Hematopoietic multipotent progenitor cell treated with erythropoietin and hydrocortisone succinate and interleukin-3 and kit ligand, for 17 days (in vitro differentiated cells): ENCODE data around the gene FPGS.
"Not testable (repeated sequence)": the region's sequence is repeated elsewhere in the genome, so short reads cannot be mapped to it uniquely, and the experiment has no call there.

ENCODE experiments used
- DNase-seq: peaks from one replicate; pipeline ENCODE4 v3.0.0-alpha.2; 2015; ENCODE audit warnings: low spot score

Gene FPGS

GRCh38 chr9:127771570-127772189 lies 31.0 kb upstream of the FPGS start:
- no peak for DNase-seq

- DNase-seq, result no peak
Observed at GRCh38 chr9:127772603-127773002, 30.1 kb upstream of the FPGS start.

- no peak for DNase-seq
Observed at GRCh38 chr9:127773272-127773671, 29.4 kb upstream of the FPGS start.

- no peak for DNase-seq
Observed at GRCh38 chr9:127773981-127774380, 28.7 kb upstream of the FPGS start.

GRCh38 chr9:127776195-127776923 lies 26.3 kb upstream of the FPGS start:
- DNase-seq, result no peak

GRCh38 chr9:127776924-127777289 lies 25.8 kb upstream of the FPGS start:
- no peak for DNase-seq

GRCh38 chr9:127777368-127777980 lies 25.2 kb upstream of the FPGS start:
- DNase-seq, result no peak

GRCh38 chr9:127778280-127779135 lies 24.2 kb upstream of the FPGS start, which contains the start of gene SH2D3C:
TSS of gene SH2D3C (minus strand) at chr9:127778666. CDS start at chr9:127778627, 39 bp downstream.
- no peak for DNase-seq

GRCh38 chr9:127779136-127779981 lies 23.3 kb upstream of the FPGS start:
- no peak for DNase-seq

GRCh38 chr9:127780126-127780885 lies 22.4 kb upstream of the FPGS start:
- DNase-seq, result no peak

- DNase-seq, result not testable (repeated sequence)
Observed at GRCh38 chr9:127780909-127781308, 21.8 kb upstream of the FPGS start.

GRCh38 chr9:127781806-127782205 lies 20.9 kb upstream of the FPGS start:
- no peak for DNase-seq

- no peak for DNase-seq
Observed at GRCh38 chr9:127783111-127784008, 19.3 kb upstream of the FPGS start.

GRCh38 chr9:127785023-127785932 lies 17.4 kb upstream of the FPGS start:
- DNase-seq, result peak; percentile 92

- peak; percentile 91 for DNase-seq
Observed at GRCh38 chr9:127785933-127786772, 16.5 kb upstream of the FPGS start, which contains the start of gene CDK9. TSS of gene CDK9 (plus strand) at chr9:127786034. CDS start at chr9:127786149, 115 bp downstream.

GRCh38 chr9:127786773-127787104 lies 15.9 kb upstream of the FPGS start:
- DNase-seq, result peak; percentile 38

GRCh38 chr9:127788337-127789011 lies 14.2 kb upstream of the FPGS start:
- DNase-seq, result no peak
